Peyer's patch (tissue), 4 donors: Measurements from ENCODE around the gene FANK1.

ENCODE experiments used
- CTCF ChIP-seq, 6 experiments: fragments of 450-650 bp in 4 of 6; fragments of 200-600 bp in 2 of 6; sonication (generic) in 1 of 6; IDR thresholded peaks; one replicate each; pipeline ENCODE4 v1.5.1; 2017 to 2019; ENCODE audit warnings: antibody characterized with exemption in 6 of 6, mild to moderate bottlenecking in 3 of 6, moderate library complexity in 1 of 6
- POLR2A ChIP-seq, 2 donors: fragments of 450-650 bp; IDR thresholded peaks; one replicate each; pipeline ENCODE4 v1.5.1; 2017; ENCODE audit warnings: antibody characterized with exemption in 2 of 2, mild to moderate bottlenecking in 2 of 2, moderate library complexity in 2 of 2

DNA sequence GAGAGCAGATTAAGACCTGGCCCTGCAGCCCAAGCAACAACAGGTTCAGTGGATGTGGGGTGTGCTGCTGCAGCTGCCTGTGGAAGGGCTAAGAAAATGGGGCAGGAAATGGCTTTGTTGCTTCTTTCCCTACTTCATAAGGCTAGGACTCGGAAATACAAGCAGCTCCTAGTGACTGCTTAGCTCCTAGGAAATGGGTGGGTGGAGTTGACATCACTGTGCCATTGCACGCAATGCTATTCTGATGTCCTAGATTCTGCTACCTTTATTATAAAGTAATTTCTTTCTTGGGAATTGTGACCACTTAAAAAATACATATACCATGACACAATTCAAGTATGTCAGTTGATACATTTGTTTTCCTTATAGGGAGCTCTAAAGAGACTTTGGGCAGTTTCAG is 155.8 kb downstream of the FANK1 start:
- TF ChIP-seq CTCF (IDR thresholded peaks at IDR 0.05) (no peak), POLR2A (IDR thresholded peaks at IDR 0.05) (no peak)
